GM19328 (cell line): ENCODE measurements around the gene NOTCH4.

Experiments used
- ATAC-seq: cut with Tn5 transposase; IDR thresholded peaks from one replicate; pipeline ENCODE4 v1.9.1; 2021; ENCODE audit warnings: mild to moderate bottlenecking, moderate library complexity; ENCODE audit not compliant: unreplicated experiment

The NOTCH4 gene

GRCh38 chr6:32147401-32148132 lies 76.3 kb downstream of the NOTCH4 start:
- ATAC-seq: no peak

- no peak for ATAC-seq
Observed at GRCh38 chr6:32146687-32147086, 77.2 kb downstream of the NOTCH4 start.

- ATAC-seq: no peak
Observed at GRCh38 chr6:32146287-32146686, 77.6 kb downstream of the NOTCH4 start.
